Measurements from ENCODE around the gene PANX2.

GRCh38 chr22:50216684-50217520, 46.4 kb downstream of the PANX2 start:
- no peak for TF ChIP-seq CTCF (IDR thresholded peaks at IDR 0.05)
- TF ChIP-seq POLR2A (IDR thresholded peaks at IDR 0.05): no peak
- TF ChIP-seq POLR2AphosphoS5 (IDR thresholded peaks at IDR 0.05; ENCODE audit: insufficient read depth in 1 of 2, low read depth in 1 of 2): no peak
